VCaP (cell line): ENCODE measurements around the gene DGKI.

ENCODE experiments used
- H3K27ac ChIP-seq: fragments of 450-650 bp; 2 replicates; pipeline ENCODE4 v1.5.1; 2017
- TF ChIP-seq, protein P1 (sequence below): fragments of 450-650 bp; conservative IDR thresholded peaks from 2 replicates; pipeline ENCODE4 v1.5.1; 2017; ENCODE audit warnings: mild to moderate bottlenecking, moderate library complexity

DGKI gene

DNA sequence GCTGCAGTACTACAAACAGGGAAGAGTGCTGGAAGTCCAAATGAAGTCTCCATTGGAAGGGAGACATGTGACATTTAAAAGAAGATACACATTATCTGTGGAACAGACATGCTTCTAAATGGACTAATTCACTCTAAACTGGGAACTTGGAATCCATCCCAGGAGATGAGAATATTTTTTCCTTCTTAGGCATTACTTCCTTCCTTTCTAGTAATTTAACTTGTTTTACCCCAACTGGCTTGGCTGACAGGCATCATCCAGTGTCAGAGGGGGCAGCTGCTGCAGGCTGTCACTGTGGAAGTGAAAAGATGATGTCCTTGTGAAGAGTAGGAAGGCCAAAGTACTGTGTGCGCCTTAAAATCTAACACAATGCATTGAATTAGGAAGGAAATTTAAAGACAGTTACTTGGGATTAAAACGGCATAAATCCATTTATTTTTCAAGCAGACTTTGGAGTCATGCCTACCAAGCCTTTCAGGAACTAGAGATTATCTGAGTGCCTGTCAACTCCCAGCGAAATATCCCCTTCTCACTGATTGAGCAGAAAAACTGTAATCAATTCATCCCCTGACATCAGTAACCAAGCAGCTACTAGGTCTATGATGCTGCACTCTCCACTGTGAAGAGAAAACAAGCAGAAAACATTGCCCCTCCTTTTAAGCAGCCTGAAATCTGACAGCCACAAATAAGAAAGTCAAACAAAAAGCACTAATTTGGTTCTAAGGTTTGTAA, 161.2 kb downstream of the DGKI start:
- H3K27ac ChIP-seq: no peak overlapping the region

DNA sequence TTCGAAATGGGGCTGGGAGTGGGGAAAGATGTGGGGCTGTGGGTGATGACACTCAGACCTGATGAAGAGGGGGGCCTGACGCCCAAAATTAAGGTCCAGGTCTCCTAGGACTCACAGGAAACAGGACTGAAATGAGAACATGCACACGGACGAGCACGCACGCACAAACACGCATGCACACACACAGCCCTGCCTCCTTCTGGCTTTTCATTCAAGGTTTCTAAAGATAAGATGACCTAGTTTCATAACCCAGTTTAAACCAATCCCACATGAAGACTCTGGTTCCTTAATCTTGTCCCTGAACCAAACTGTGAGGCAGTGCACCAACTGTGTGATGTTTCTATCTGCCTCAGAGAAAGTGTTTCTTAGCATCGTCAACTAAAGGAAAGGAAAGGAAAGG, 162.0 kb downstream of the DGKI start:
- H3K27ac ChIP-seq: no peak overlapping the region
- TF ChIP-seq, protein P1, sequence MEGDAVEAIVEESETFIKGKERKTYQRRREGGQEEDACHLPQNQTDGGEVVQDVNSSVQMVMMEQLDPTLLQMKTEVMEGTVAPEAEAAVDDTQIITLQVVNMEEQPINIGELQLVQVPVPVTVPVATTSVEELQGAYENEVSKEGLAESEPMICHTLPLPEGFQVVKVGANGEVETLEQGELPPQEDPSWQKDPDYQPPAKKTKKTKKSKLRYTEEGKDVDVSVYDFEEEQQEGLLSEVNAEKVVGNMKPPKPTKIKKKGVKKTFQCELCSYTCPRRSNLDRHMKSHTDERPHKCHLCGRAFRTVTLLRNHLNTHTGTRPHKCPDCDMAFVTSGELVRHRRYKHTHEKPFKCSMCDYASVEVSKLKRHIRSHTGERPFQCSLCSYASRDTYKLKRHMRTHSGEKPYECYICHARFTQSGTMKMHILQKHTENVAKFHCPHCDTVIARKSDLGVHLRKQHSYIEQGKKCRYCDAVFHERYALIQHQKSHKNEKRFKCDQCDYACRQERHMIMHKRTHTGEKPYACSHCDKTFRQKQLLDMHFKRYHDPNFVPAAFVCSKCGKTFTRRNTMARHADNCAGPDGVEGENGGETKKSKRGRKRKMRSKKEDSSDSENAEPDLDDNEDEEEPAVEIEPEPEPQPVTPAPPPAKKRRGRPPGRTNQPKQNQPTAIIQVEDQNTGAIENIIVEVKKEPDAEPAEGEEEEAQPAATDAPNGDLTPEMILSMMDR: no peak

More for the DNA sequence above, 161.2 kb downstream of the DGKI start:
- TF ChIP-seq, protein P1: no peak

DNA sequence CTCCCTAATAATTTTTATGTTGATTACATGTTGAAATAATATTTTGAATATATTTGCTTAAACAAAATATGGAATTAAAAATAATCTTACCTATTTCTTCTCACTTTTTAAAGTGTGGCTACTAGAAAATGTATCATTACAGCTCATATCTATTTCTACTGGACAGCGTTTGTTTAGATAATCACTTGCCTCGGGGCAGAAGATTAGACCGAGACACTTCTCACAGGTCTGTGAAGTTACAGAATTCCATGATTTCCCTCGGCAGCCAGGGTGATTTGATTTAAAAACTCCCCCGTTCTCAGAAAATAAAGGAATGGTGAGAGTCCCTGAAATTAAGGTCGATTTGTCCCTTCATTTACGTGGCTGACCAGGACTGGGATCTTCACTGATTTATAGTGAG, 162.5 kb downstream of the DGKI start:
- no peak overlapping the region for H3K27ac ChIP-seq
- TF ChIP-seq, protein P1: no peak

DNA sequence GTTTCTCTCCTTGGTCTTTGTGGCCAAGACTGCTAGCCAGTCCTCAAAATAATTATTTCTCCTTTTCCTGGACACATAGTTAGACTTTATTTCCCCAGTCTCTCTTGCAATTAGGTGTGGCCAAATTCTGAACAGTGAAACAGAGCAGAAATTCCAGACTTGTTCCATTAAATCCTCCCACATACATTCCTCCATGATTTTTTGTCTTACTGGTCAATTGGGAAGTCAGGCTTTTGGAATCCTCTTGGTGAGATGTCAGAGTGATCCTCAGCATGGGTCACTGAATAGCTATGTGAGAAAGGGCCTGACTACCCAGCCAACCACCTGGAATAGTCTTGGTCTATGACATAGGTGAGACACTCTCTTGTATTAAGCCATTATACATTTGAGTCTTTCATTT, 164.2 kb downstream of the DGKI start:
- no peak overlapping the region for H3K27ac ChIP-seq
- TF ChIP-seq, protein P1: no peak

DNA sequence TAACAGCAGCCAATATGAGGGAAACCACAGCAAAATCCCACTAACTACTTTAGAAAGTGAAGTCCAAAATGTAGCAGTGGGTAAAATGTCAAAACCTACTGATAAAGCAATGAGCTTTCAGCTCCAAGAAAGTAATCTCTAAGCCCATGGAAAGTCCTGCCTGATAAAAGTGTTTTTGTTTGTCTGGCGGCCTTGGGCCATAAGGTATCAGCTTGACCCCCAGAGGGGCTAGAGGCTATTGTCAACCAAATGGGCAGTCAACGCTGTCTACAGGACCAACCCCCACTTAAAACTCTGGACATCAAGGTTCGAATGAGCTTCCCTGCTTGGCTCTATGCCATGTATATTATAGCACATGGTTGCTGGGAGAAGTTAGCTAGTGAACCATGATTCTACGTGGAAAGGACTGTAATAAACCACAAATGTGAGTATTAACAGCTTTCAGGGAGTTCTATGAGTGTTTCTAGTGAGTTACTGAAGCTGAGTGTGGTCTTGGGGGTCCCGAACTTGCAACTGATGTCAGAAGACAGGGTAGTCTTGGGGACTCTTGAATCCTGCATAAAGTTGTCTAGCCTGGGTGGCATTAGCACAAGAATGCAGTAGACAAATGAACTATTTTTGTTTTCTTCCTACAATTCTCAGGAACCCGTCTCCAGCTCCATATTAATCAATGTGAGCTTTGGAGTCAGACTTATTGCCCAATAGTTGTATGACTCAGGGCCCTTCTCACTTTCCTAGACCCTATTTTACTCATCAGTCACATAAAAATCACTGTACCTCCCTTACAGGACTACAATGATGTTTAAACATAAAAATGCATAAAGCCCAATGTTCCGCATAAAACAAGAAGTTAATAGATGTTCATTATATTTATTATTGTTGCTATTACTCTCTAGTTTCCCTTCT, 164.9 kb downstream of the DGKI start:
- H3K27ac ChIP-seq: no peak overlapping the region

DNA sequence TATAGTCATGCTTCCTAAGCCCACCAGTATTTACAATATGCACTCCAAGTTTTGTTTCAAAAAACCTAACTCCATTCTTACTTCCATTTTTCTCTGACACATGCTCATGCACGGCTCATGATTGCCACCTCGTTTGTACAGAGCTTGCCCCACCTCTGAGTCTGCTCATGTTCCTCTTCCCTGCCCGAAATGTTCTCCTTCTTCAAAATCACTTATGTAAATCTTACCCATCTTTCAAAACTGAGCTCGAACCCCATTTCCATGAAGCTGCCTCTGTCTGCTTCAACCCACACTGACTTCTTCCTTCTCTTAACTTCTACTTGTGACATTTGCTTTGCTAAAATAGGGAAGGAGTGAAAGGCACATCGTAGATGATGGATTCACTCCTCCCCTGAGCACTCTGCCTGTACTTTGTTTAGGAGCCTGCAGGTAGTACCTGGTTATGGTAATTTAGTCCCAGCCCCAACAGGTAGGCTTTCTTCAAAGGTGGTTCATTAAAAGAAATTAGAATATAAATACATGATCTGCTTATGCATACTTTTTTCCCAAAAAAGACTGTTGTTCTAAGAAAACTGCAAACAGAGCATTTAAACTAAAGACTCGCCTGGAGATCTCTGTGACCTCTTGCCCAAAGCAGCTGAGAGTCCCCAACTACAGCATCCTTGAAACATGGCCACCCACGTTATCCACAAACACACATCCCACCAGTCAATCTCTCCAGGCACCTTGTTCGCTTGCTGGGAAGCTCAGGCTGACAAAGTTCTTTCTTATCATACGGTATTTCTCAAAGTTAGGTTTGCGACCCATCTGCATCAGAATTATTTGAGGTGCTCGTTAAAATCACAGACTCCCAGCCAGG, 172.0 kb downstream of the DGKI start:
- TF ChIP-seq, protein P1: no peak
- no peak overlapping the region for H3K27ac ChIP-seq

More for the DNA sequence above, 164.9 kb downstream of the DGKI start:
- TF ChIP-seq, protein P1: no peak
